Right renal pelvis (tissue), 4 donors: ENCODE measurements around the gene SETBP1. TPM values are rescaled to one million over a fixed set of nuclear protein-coding genes. Genes with fewer than 3 reads are reported as not detected.

ENCODE experiments used
- DNase-seq, 4 donors: peaks; one replicate each; pipeline ENCODE4 v3.0.0-alpha.2; 2013; ENCODE audit warnings: low read depth in 4 of 4, low spot score in 3 of 4, missing footprints in 1 of 4
- polyA plus RNA-seq, 4 donors: library from polyadenylated mRNA; unstranded; fragments of 120-200 nt; gene quantifications; one replicate each; pipeline ENCODE4 v1.2.1, GENCODE V29; 2013; ENCODE audit not compliant: insufficient read length in 4 of 4

Gene SETBP1
- polyA plus RNA-seq, 4 donors: 27.4 to 33.6 (median 32.1) TPM

GRCh38 chr18:44954257-44954656, 273.6 kb downstream of the SETBP1 start:
- DNase-seq: no peak

- DNase-seq: no peak
These were observed 275.1 kb downstream of the SETBP1 start for GRCh38 chr18:44955825-44956224.

DNA sequence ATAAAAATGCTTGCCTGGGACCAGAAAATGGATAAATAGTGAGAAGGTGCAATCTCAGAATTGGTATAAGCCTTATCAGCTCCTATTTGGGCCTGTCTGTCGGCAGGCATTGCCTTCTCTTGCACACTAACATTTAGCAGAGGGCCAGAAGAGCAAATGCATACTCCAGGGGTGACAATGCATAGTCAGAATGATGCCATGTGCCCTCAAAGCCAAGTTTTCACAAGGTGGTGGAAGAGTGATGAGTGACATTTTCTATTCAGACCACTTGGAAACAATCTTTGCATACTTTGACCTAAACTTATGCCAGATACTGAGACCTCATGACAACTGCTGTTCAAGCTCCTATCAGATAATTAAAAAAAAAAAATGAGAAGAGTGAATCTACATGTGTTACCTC, 276.3 kb downstream of the SETBP1 start:
- DNase-seq: no peak

- DNase-seq: no peak
These were observed 276.8 kb downstream of the SETBP1 start for GRCh38 chr18:44957461-44957860.

- no peak for DNase-seq
These were observed 277.4 kb downstream of the SETBP1 start for GRCh38 chr18:44958040-44958439.

DNA sequence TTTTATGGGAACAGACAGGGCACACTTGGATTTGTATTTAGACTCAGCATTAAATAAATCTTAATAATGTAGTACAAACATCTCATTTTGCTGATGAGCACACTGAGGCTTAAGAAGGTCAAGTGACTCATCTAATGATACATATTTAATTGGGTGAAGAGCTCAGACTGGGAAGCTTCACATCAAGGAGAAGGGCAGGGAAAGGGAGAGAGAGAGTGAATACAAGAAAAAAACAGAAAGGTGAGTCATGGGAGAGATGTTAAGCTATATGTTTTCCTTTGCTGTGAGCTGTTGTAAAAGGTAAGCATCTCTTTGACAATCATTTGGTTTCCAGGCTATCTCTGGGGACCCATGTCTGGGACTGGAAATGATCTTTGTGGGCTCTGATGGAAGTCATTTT, 277.8 kb downstream of the SETBP1 start:
- no peak for DNase-seq

- DNase-seq: no peak
These were observed 278.3 kb downstream of the SETBP1 start for GRCh38 chr18:44959013-44959412.

DNA sequence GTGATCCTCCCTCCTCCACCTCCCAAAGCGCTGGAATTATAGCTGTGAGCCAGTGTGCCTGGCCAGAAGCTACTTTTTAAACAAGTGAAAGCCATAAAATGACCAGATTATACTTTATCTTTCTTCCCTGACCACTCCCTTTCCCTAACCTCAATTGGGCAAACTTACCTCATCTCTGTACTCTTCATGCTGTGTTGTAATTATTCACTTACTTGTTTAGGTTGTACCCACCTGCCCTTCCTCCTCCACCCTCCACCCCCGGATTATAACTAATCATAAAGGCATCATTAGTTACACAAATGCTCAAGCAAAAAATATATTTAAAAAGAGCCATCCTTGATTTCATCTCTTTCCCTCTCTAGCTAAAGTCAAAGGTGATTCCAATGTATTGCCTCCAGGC, 279.9 kb downstream of the SETBP1 start:
- no peak for DNase-seq

- no peak for DNase-seq
These were observed 280.8 kb downstream of the SETBP1 start for GRCh38 chr18:44961288-44961995.

DNA sequence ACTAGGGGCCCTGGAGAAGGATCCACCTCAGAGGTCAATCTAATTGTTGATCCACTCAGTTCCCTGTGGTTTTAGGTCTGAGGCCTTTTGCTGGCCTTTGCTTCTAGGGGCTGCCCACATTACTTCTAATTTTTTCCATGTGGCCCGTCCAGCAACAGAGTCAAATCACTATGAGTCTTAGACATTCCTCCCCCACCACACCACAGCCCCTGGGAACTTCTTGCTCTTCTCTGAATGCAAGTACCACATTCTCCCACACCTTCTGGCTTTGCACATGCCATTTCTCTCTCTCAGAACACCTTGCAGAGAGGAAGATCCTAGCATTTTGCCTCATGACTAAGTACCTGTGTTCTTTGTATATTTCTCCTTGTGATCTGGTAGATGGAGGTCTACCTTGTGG, 286.9 kb downstream of the SETBP1 start:
- no peak for DNase-seq

- DNase-seq: no peak
These were observed 287.6 kb downstream of the SETBP1 start for GRCh38 chr18:44968336-44968735.

DNA sequence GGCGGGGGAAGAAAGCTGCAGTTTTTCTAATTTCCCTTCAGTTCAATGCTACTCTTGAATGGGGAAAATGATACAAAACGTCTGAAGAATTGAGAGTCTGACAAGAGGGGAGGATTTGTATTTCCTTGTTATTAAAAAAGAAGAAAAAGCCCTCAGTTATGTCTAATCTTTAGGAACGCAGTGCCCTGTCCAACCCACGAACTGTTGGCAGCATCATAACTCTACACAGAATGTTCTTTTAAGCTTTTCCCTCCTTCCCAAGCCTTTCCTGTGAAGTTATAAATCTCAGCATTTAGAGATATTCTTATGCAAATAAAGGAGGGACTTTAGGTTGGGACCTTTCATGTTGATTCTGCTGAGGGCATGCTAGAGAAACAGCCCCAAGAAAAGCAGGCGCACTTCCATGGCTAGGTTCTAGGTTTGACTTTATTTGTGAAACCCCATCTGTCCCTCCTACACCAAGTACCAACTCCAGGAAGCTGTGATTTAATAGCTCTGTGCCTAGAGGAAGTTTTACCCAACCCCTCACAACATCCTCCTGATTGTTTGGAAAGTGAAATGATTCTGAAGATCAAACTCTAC, 288.6 kb downstream of the SETBP1 start:
- no peak for DNase-seq

DNA sequence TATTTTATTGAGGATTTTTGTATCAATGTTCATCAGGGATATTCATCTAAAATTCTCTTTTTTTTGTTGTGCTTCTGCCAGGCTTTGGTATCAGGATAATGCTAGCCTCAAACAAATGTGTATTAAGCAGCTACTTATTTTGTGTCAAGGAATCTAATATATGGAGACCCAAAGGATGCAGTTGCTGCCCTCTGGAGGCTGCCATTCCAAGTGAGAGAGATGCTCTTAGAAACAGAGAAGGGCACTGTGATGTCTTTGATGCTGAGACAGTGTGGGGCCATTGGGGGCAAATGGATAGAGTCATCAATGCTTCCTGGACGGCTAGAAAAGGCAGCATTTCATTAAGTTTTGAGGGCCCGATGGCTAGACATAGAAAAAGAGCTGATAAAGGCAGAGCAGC, 292.6 kb downstream of the SETBP1 start:
- no peak for DNase-seq

DNA sequence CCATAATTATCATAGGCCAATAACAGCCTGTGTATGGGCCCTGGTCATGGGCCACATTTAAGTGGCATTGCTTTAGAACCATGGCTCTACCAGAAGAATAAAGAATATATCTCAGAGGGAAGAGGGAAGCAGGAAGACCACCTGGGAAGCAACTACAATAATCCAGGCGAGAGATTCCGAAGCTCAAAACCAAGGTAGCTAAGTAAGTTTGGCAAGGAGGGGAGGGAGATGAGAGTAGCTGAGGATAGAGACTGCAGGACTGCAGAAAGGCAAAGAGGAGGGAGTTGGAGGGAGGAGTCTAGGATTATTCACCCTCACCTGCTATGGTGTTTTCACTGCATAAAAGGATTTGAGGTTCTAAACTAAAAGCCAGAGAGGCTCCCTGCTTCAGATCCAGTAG, 293.5 kb downstream of the SETBP1 start:
- no peak for DNase-seq

DNA sequence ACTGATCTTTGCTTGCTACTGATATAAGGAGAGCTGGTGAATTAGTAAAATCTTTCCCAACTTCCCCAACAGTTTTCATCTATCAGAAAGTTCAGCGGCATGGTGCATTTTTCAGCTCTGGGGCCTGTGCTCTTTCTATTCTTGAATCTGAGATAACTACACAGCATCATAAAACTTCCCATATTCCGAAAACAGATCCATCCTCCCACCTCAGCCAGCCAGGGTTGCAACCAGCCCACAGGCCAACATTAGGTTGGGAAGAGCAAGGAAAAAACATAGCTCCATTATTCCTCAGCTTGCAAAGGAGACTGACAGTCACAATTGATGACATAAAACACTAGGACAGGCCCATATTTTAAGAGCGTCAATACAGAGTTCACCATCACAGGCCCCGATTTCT, 297.2 kb downstream of the SETBP1 start:
- DNase-seq: no peak

GRCh38 chr18:44979748-44980147, 299.1 kb downstream of the SETBP1 start:
- no peak for DNase-seq

GRCh38 chr18:44981121-44981520, 300.4 kb downstream of the SETBP1 start:
- DNase-seq: no peak

DNA sequence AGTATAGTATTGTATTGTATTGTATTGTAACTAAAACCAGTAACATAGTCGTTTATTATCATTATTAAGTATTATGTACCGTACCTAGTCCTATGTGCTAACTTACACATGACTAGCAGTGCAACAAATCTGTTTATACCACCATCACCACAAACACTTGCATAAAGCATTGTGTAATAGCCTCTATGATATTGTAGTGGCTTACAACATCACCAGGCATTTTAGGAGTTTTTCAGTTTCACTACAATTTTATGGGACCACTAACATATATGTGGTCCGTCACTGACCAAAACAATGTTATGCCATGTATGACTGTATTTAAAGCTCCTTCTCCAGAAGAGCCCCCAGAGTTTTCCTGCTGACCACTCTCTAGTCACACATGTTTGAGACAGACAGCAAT, 306.2 kb downstream of the SETBP1 start:
- DNase-seq: no peak

GRCh38 chr18:44987371-44987770, 306.7 kb downstream of the SETBP1 start:
- no peak for DNase-seq

- DNase-seq: no peak
These were observed 308.3 kb downstream of the SETBP1 start for GRCh38 chr18:44988821-44989587.

DNA sequence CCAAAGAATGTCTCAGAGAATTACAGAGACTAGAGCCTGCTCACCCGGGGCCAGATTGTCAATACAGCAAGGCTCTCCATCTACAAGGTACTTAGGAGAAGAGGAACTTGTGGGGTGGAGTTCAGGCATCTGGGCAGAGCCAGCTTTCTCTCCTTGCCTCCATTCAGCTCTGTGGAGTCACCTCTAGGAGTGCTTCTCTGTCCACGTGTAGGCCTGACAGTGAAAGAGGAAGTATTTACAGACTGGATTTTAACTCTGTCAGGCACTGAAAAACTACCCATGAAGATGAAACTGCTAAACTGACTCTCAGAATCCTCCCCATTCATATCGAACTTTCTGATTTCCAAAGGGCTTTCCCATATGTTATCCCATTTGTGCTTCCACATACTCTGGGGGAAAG, 315.6 kb downstream of the SETBP1 start:
- DNase-seq: no peak

DNA sequence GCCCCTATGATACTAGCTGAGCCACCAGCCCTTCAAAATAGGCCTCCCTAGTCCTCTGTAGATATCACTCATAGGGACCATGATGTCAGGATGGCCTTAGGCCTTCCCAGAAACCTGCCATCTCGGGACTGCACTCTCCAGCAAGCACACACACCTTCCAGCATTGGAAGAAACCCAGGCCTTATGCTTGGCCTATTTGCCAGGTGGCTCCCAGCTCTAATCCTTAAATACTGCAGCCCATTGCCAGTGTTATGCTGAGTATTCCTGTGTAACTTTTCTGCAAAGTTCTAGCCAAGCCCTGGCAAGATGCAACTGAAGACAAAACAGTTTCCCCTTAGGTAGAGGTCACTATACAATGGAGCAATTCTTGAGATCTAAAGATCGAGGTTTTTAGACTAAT, 316.5 kb downstream of the SETBP1 start:
- DNase-seq: no peak
